Neural progenitor cell (in vitro differentiated cells): ENCODE results near the gene PPP1R14B. TPM values are rescaled to one million over a fixed set of nuclear protein-coding genes. Genes with fewer than 3 reads are reported as not detected.

ENCODE experiments used
- DNase-seq: peaks from one replicate; pipeline ENCODE4 v3.0.0-alpha.2; 2016; ENCODE audit warnings: low spot score
- H2AFZ ChIP-seq: fragments of 200-600 bp; sonication (generic); replicated peaks from 2 replicates; pipeline ENCODE4 v1.6.1; 2016; ENCODE audit warnings: antibody characterized with exemption
- H3F3A ChIP-seq: fragments of 200-600 bp; sonication (generic); 2 replicates; pipeline ENCODE4 v1.6.1; 2016; ENCODE audit warnings: antibody characterized with exemption, low read depth
- H3K27ac ChIP-seq: fragments of 200-600 bp; sonication (generic); 2 replicates; pipeline ENCODE4 v1.5.1; 2016; ENCODE audit warnings: mild to moderate bottlenecking
- H3K27me3 ChIP-seq: fragments of 200-600 bp; sonication (generic); 2 replicates; pipeline ENCODE4 v1.6.1; 2016; ENCODE audit warnings: mild to moderate bottlenecking, moderate library complexity
- H3K36me3 ChIP-seq: fragments of 200-600 bp; sonication (generic); 2 replicates; pipeline ENCODE4 v1.5.1; 2016
- H3K4me1 ChIP-seq: fragments of 200-600 bp; sonication (generic); 2 replicates; pipeline ENCODE4 v1.6.1; 2016; ENCODE audit warnings: mixed run types
- H3K4me2 ChIP-seq: fragments of 200-600 bp; sonication (generic); 2 replicates; pipeline ENCODE4 v1.6.1; 2016
- H3K4me3 ChIP-seq: fragments of 200-600 bp; sonication (generic); 2 replicates; pipeline ENCODE4 v1.5.1; 2016
- H3K79me2 ChIP-seq: fragments of 200-600 bp; sonication (generic); 2 replicates; pipeline ENCODE4 v1.6.1; 2016; ENCODE audit warnings: low read depth
- H3K9ac ChIP-seq: fragments of 200-600 bp; sonication (generic); 2 replicates; pipeline ENCODE4 v1.6.1; 2016
- H3K9me3 ChIP-seq: fragments of 200-600 bp; sonication (generic); 2 replicates; pipeline ENCODE4 v1.5.1; 2016; ENCODE audit warnings: low read depth
- H4K20me1 ChIP-seq: fragments of 200-600 bp; sonication (generic); 2 replicates; pipeline ENCODE4 v1.6.1; 2016; ENCODE audit warnings: low read depth
- H3K27ac Mint-ChIP-seq: 3 replicates; pipeline ENCODE4 v1.8.0; 2021; ENCODE audit warnings: mixed read lengths
- H3K27me3 Mint-ChIP-seq: 2 replicates; pipeline ENCODE4 v1.8.0; 2022; ENCODE audit warnings: low read depth, mild to moderate bottlenecking, inconsistent platforms, moderate library complexity, mixed read lengths; ENCODE audit not compliant: insufficient read depth
- H3K36me3 Mint-ChIP-seq: 3 replicates; pipeline ENCODE4 v1.8.0; 2021; ENCODE audit warnings: mixed read lengths
- H3K4me1 Mint-ChIP-seq: 3 replicates; pipeline ENCODE4 v1.8.0; 2021; ENCODE audit warnings: mixed read lengths
- H3K4me3 Mint-ChIP-seq: 3 replicates; pipeline ENCODE4 v1.8.0; 2021; ENCODE audit warnings: mild to moderate bottlenecking, moderate library complexity, mixed read lengths
- H3K9me3 Mint-ChIP-seq: 3 replicates; pipeline ENCODE4 v1.8.0; 2020; ENCODE audit warnings: mixed read lengths
- CTCF ChIP-seq: fragments of 200-600 bp; sonication (generic); IDR thresholded peaks from 2 replicates; pipeline ENCODE4 v1.5.1; 2017; ENCODE audit warnings: antibody characterized with exemption, mild to moderate bottlenecking
- EZH2 ChIP-seq: fragments of 200-600 bp; sonication (generic); IDR thresholded peaks from 2 replicates; pipeline ENCODE4 v1.6.1; 2017; ENCODE audit warnings: antibody characterized with exemption, mild to moderate bottlenecking, moderate library complexity
- EZH2phosphoT487 ChIP-seq: fragments of 200-600 bp; sonication (generic); IDR thresholded peaks from 2 replicates; pipeline ENCODE4 v1.6.1; 2017; ENCODE audit warnings: antibody characterized with exemption
- total RNA-seq: library from RNA; depleted of rRNA; stranded (reverse); fragments of >200 nt; gene quantifications from 2 replicates; pipeline ENCODE4 v1.2.3, GENCODE V29; 2015; ENCODE audit warnings: low replicate concordance

The PPP1R14B gene
- total RNA-seq, 1 donor from 2014 or later = 107 TPM

GRCh38 chr11:64229090-64229743, 17.5 kb downstream of the PPP1R14B start:
- peak overlapping the region; percentile 95 for H3K4me2 ChIP-seq
- no peaks in the 10 kb centered on the region for H3K36me3 ChIP-seq
- no peaks in the 10 kb centered on the region for H3K9me3 ChIP-seq
- no peak overlapping the region for H2AFZ ChIP-seq
- peaks cover 39% of the 10 kb centered on the region for H3F3A ChIP-seq
- peaks cover 3% of the 10 kb centered on the region for H4K20me1 ChIP-seq
- Mint-ChIP-seq H3K9me3 (no peaks in the 10 kb centered on the region), H3K36me3 (no peaks in the 10 kb centered on the region), H3K4me3 (peak overlapping the region; percentile 92), H3K27ac (no peak overlapping the region), H3K27me3 (peaks cover 7% of the 10 kb centered on the region), H3K4me1 (peaks cover 37% of the 10 kb centered on the region)
- TF ChIP-seq EZH2phosphoT487 (no peak), CTCF (no peak), EZH2 (no peak)
- no peak for DNase-seq
- peaks cover 20% of the 10 kb centered on the region for H3K4me1 ChIP-seq
- no peak overlapping the region for H3K27ac ChIP-seq
- no peaks in the 10 kb centered on the region for H3K79me2 ChIP-seq
- H3K9ac ChIP-seq = no peak overlapping the region
- peak overlapping the region; percentile 67 for H3K4me3 ChIP-seq
- H3K27me3 ChIP-seq = peaks cover 35% of the 10 kb centered on the region

GRCh38 chr11:64227405-64227956, 19.3 kb downstream of the PPP1R14B start:
- no peaks in the 10 kb centered on the region for H3K9me3 Mint-ChIP-seq
- DNase-seq = no peak
- Histone ChIP-seq H3K4me2 (peak overlapping the region; percentile 89), H3K4me3 (no peak overlapping the region), H3K4me1 (peaks cover 16% of the 10 kb centered on the region), H3K36me3 (no peaks in the 10 kb centered on the region), H3F3A (peaks cover 27% of the 10 kb centered on the region), H3K27me3 (peaks cover 18% of the 10 kb centered on the region), H3K27ac (no peak overlapping the region), H3K79me2 (no peaks in the 10 kb centered on the region), H4K20me1 (no peaks in the 10 kb centered on the region), H2AFZ (no peak overlapping the region), H3K9me3 (no peaks in the 10 kb centered on the region), H3K9ac (no peak overlapping the region)
- no peaks in the 10 kb centered on the region for H3K36me3 Mint-ChIP-seq
- H3K4me1 Mint-ChIP-seq = peaks cover 33% of the 10 kb centered on the region
- TF ChIP-seq EZH2 (no peak), EZH2phosphoT487 (no peak), CTCF (no peak)
- H3K27ac Mint-ChIP-seq = no peak overlapping the region
- H3K27me3 Mint-ChIP-seq = peaks cover 6% of the 10 kb centered on the region
- H3K4me3 Mint-ChIP-seq = peak overlapping the region; percentile 91

GRCh38 chr11:64226507-64227051, 20.2 kb downstream of the PPP1R14B start:
- peak overlapping the region; percentile 62 for H3K4me3 ChIP-seq
- no peaks in the 10 kb centered on the region for H4K20me1 ChIP-seq
- H3K4me3 Mint-ChIP-seq = peak overlapping the region; percentile 91
- H3K27me3 ChIP-seq = peaks cover 9% of the 10 kb centered on the region
- H2AFZ ChIP-seq = peak overlapping the region; percentile 2
- no peaks in the 10 kb centered on the region for H3K36me3 ChIP-seq
- H3K79me2 ChIP-seq = no peaks in the 10 kb centered on the region
- peaks cover 27% of the 10 kb centered on the region for H3F3A ChIP-seq
- H3K9me3 ChIP-seq = no peaks in the 10 kb centered on the region
- TF ChIP-seq EZH2phosphoT487 = no peak
- no peak for TF ChIP-seq CTCF
- TF ChIP-seq EZH2 = no peak
- DNase-seq = no peak
- H3K4me1 Mint-ChIP-seq = peaks cover 29% of the 10 kb centered on the region
- H3K27ac Mint-ChIP-seq = no peak overlapping the region
- peaks cover 16% of the 10 kb centered on the region for H3K4me1 ChIP-seq
- peak overlapping the region; percentile 89 for H3K4me2 ChIP-seq
- no peaks in the 10 kb centered on the region for H3K36me3 Mint-ChIP-seq
- H3K27ac ChIP-seq = no peak overlapping the region
- H3K9ac ChIP-seq = peak overlapping the region; percentile 31
- H3K9me3 Mint-ChIP-seq = no peaks in the 10 kb centered on the region
- peaks cover 5% of the 10 kb centered on the region for H3K27me3 Mint-ChIP-seq
